IMR-90 (cell line): ENCODE data around the gene RUNX2. TPM values are rescaled to one million over a fixed set of nuclear protein-coding genes. Genes with fewer than 3 reads are reported as not detected.

Experiments
- ATAC-seq: fragments of 200-7000 bp; cut with Tn5 transposase; 2 replicates; pipeline ENCODE4 v1.9.1; 2020; ENCODE audit warnings: low read depth, mild to moderate bottlenecking, moderate library complexity
- BruUV-seq: library from RNA; stranded (reverse); fragments of 400-500 nt; replicated peaks from 2 replicates; lab custom pipeline; 2021; lab: Mats Ljungman, UMichigan
- CTCF ChIA-PET: fragments of 300-600 bp; formaldehyde crosslinking; extraction: SDS; loops from one replicate; lab custom pipeline; 2021; ENCODE audit warnings: antibody characterized with exemption; lab: Yijun Ruan, JAX
- POLR2A ChIA-PET: fragments of 300-600 bp; sonication (Branson Sonifier 250); formaldehyde crosslinking; loops from one replicate; lab custom pipeline; 2022; ENCODE audit warnings: antibody characterized with exemption; ENCODE audit not compliant: unreplicated experiment; lab: Charles Lee
- DNase-seq: peaks from one replicate; pipeline ENCODE4 v3.0.0; 2013
- H2AFZ ChIP-seq: replicated peaks from 2 replicates; pipeline ENCODE3; 2013; ENCODE audit warnings: low read length, mild to moderate bottlenecking; ENCODE audit not compliant: poor library complexity
- H2AK5ac ChIP-seq: 2 replicates; pipeline ENCODE4 v1.6.1; 2013; ENCODE audit warnings: low read depth, low read length, inconsistent platforms
- H2AK9ac ChIP-seq: replicated peaks from 2 replicates; pipeline ENCODE3; 2013; ENCODE audit warnings: mild to moderate bottlenecking, low read depth, low read length, moderate library complexity; ENCODE audit not compliant: poor library complexity
- H2BK120ac ChIP-seq: 2 replicates; pipeline ENCODE4 v1.6.1; 2013; ENCODE audit warnings: low read depth, low read length, inconsistent platforms
- H2BK15ac ChIP-seq: 3 replicates; pipeline ENCODE4 v1.6.1; 2013; ENCODE audit warnings: low read depth, low read length, inconsistent platforms
- H2BK20ac ChIP-seq: 2 replicates; pipeline ENCODE4 v1.6.1; 2013; ENCODE audit warnings: low read depth, mild to moderate bottlenecking, inconsistent platforms, low read length, moderate library complexity
- H2BK5ac ChIP-seq: 2 replicates; pipeline ENCODE4 v1.6.1; 2013; ENCODE audit warnings: mild to moderate bottlenecking, low read depth, low read length, inconsistent platforms; ENCODE audit not compliant: poor library complexity, severe bottlenecking
- H3K14ac ChIP-seq: replicated peaks from 2 replicates; pipeline ENCODE4 v1.6.1; 2013; ENCODE audit warnings: low read depth, low read length, inconsistent platforms
- H3K18ac ChIP-seq: 2 replicates; pipeline ENCODE4 v1.6.1; 2013; ENCODE audit warnings: low read depth, low read length, control low read depth
- H3K23ac ChIP-seq: 2 replicates; pipeline ENCODE4 v1.6.1; 2013; ENCODE audit warnings: low read depth, low read length, inconsistent platforms
- H3K27ac ChIP-seq: 2 replicates; pipeline ENCODE4 v1.5.1; 2013; ENCODE audit warnings: mild to moderate bottlenecking, control low read depth, low read length; ENCODE audit not compliant: insufficient read depth
- H3K27me3 ChIP-seq: 2 replicates; pipeline ENCODE4 v1.6.1; 2013; ENCODE audit warnings: low read length; ENCODE audit not compliant: control insufficient read depth, insufficient read depth
- H3K36me3 ChIP-seq: 2 replicates; pipeline ENCODE4 v1.6.1; 2013; ENCODE audit warnings: low read length, mixed read lengths; ENCODE audit not compliant: control insufficient read depth, insufficient read depth
- H3K4ac ChIP-seq: 2 replicates; pipeline ENCODE4 v1.6.1; 2013; ENCODE audit warnings: low read depth, low read length, inconsistent platforms
- H3K4me1 ChIP-seq: 2 replicates; pipeline ENCODE4 v1.6.1; 2013; ENCODE audit warnings: low read length, mixed read lengths; ENCODE audit not compliant: control insufficient read depth, insufficient read depth
- H3K4me2 ChIP-seq: 2 replicates; pipeline ENCODE4 v1.6.1; 2013; ENCODE audit warnings: low read depth, mild to moderate bottlenecking, control low read depth, low read length, moderate library complexity
- H3K4me3 ChIP-seq: 2 replicates; pipeline ENCODE4 v1.5.1; 2013; ENCODE audit warnings: low read depth, mild to moderate bottlenecking, control low read depth, low read length, moderate library complexity; ENCODE audit not compliant: insufficient read depth
- H3K56ac ChIP-seq: 2 replicates; pipeline ENCODE4 v1.6.1; 2013; ENCODE audit warnings: low read length, inconsistent platforms; ENCODE audit not compliant: insufficient read depth; ENCODE audit errors: extremely low read depth
- H3K79me1 ChIP-seq, 2 experiments: 2 replicates each; pipeline ENCODE4 v1.6.1; 2013; ENCODE audit warnings: low read length in 2 of 2, inconsistent platforms in 1 of 2, low read depth in 1 of 2
- H3K9ac ChIP-seq: 2 replicates; pipeline ENCODE4 v1.6.1; 2013; ENCODE audit warnings: low read depth, low read length, control low read depth
- H3K9me1 ChIP-seq: 2 replicates; pipeline ENCODE4 v1.6.1; 2013; ENCODE audit warnings: low read length, inconsistent platforms; ENCODE audit not compliant: insufficient read depth
- H3K9me3 ChIP-seq: 2 replicates; pipeline ENCODE4 v1.6.1; 2013; ENCODE audit warnings: low read length; ENCODE audit not compliant: control insufficient read depth, insufficient read depth
- H4K20me1 ChIP-seq: 2 replicates; pipeline ENCODE4 v1.6.1; 2013; ENCODE audit warnings: low read length, inconsistent platforms; ENCODE audit not compliant: insufficient read depth
- H4K5ac ChIP-seq: 2 replicates; pipeline ENCODE4 v1.6.1; 2013; ENCODE audit warnings: mild to moderate bottlenecking, low read depth, low read length, control low read depth
- H4K8ac ChIP-seq, 2 experiments: 2 replicates each; pipeline ENCODE4 v1.6.1; 2013; ENCODE audit warnings: low read depth in 2 of 2, low read length in 2 of 2, control low read depth in 1 of 2, inconsistent platforms in 1 of 2
- H4K91ac ChIP-seq: 2 replicates; pipeline ENCODE4 v1.6.1; 2013; ENCODE audit warnings: low read depth, low read length, inconsistent platforms; ENCODE audit not compliant: insufficient read depth
- BHLHE40 ChIP-seq: fragments of 150-350 bp; IDR thresholded peaks from 2 replicates; pipeline ENCODE4 v1.6.1; 2016; ENCODE audit warnings: mild to moderate bottlenecking, low read depth, low read length
- CEBPB ChIP-seq: IDR thresholded peaks from 2 replicates; pipeline ENCODE4 v1.6.1; 2012; ENCODE audit warnings: low read depth, low read length, improper control_type of control experiment
- CHD1 ChIP-seq: IDR thresholded peaks from 2 replicates; pipeline ENCODE4 v1.6.1; 2012; ENCODE audit warnings: low read depth, low read length, improper control_type of control experiment
- FOS ChIP-seq: fragments of 150-350 bp; IDR thresholded peaks from 2 replicates; pipeline ENCODE4 v1.6.1; 2016; ENCODE audit warnings: low read depth, low read length
- MAFK ChIP-seq: IDR thresholded peaks from 2 replicates; pipeline ENCODE4 v1.6.1; 2012; ENCODE audit warnings: low read depth, low read length, improper control_type of control experiment
- MAZ ChIP-seq: IDR thresholded peaks from 2 replicates; pipeline ENCODE4 v1.6.1; 2012; ENCODE audit warnings: low read depth, mild to moderate bottlenecking, low read length, improper control_type of control experiment, moderate library complexity, borderline replicate concordance
- MXI1 ChIP-seq: IDR thresholded peaks from 2 replicates; pipeline ENCODE4 v1.6.1; 2012; ENCODE audit warnings: low read depth, mild to moderate bottlenecking, low read length, moderate library complexity, borderline replicate concordance
- NFE2L2 ChIP-seq: fragments of 150-350 bp; IDR thresholded peaks from 2 replicates; pipeline ENCODE4 v1.6.1; 2016; ENCODE audit warnings: low read depth, mild to moderate bottlenecking, low read length
- POLR2A ChIP-seq: IDR thresholded peaks from 2 replicates; pipeline ENCODE4 v1.6.1; 2012; ENCODE audit warnings: mild to moderate bottlenecking, low read depth, low read length
- RAD21 ChIP-seq: IDR thresholded peaks from 2 replicates; pipeline ENCODE4 v1.6.1; 2012; ENCODE audit warnings: low read length, improper control_type of control experiment
- RCOR1 ChIP-seq: IDR thresholded peaks from 2 replicates; pipeline ENCODE4 v1.6.1; 2012; ENCODE audit warnings: mild to moderate bottlenecking, low read length, improper control_type of control experiment; ENCODE audit not compliant: insufficient replicate concordance
- RFX5 ChIP-seq: IDR thresholded peaks from 2 replicates; pipeline ENCODE4 v1.8.0; 2012; ENCODE audit warnings: low read depth, mild to moderate bottlenecking, low read length, moderate library complexity
- SMC3 ChIP-seq: fragments of 150-350 bp; IDR thresholded peaks from 2 replicates; pipeline ENCODE4 v1.6.1; 2016; ENCODE audit warnings: low read depth, mild to moderate bottlenecking, antibody characterized with exemption, low read length, moderate library complexity
- USF2 ChIP-seq: fragments of 150-350 bp; IDR thresholded peaks from 2 replicates; pipeline ENCODE4 v1.6.1; 2017; ENCODE audit warnings: mild to moderate bottlenecking, antibody characterized with exemption, low read length, low read depth
- WGBS, 2 experiments: methylation state at CpG; one replicate each; pipeline versions ENCODE4 v1.1.5 to v1.1.7; 2013; ENCODE audit warnings: missing lambda C conversion rate in 2 of 2; ENCODE audit not compliant: insufficient read length in 1 of 2; ENCODE audit errors: extremely low coverage in 2 of 2; 5-methylcytosine and 5-hydroxymethylcytosine counted together
- dilution Hi-C: fragments of 300-500 bp; cut with HindIII; formaldehyde crosslinking; loops from one replicate; pipeline ENCODE4 v1.14.3; 2018; ENCODE audit warnings: low sequenced_read_pairs; ENCODE audit not compliant: unreplicated experiment
- in situ Hi-C: fragments of 300-500 bp; cut with MboI; formaldehyde crosslinking; loops from 3 replicates; pipeline ENCODE4 v1.14.3; 2019; ENCODE audit warnings: low sequenced_read_pairs, inconsistent platforms, mixed read lengths
- intact Hi-C: fragments of 100-400 bp; cut with micrococcal nuclease; formaldehyde crosslinking; loops from 2 replicates; pipeline ENCODE4 v1.10.0; 2022
- polyA plus RNA-seq, 3 experiments: library from polyadenylated mRNA; depleted of rRNA; stranded (reverse); fragments of >200 nt; gene quantifications; 2 replicates each; pipeline ENCODE4 v1.2.3, GENCODE V29; 2012; ENCODE audit warnings: low replicate concordance in 1 of 3
- total RNA-seq: library from RNA; depleted of rRNA; stranded (reverse); fragments of >200 nt; gene quantifications from 2 replicates; pipeline ENCODE4 v1.2.3, GENCODE V29; 2012
- TF ChIP-seq, protein P1 (sequence below): conservative IDR thresholded peaks from 2 replicates; pipeline ENCODE4 v1.5.1; 2012; ENCODE audit warnings: mild to moderate bottlenecking, low read depth, low read length, improper control_type of control experiment
- TF ChIP-seq, protein P2 (sequence below): fragments of 150-350 bp; IDR thresholded peaks from 2 replicates; pipeline ENCODE4 v1.6.1; 2016; ENCODE audit warnings: low read depth, mild to moderate bottlenecking, low read length, moderate library complexity, borderline replicate concordance

RUNX2 gene
- total and polyA plus RNA-seq, 2 of the 4 experiments (the other 2 are of a cell fraction), result 2.3 to 4.7 TPM

- Histone ChIP-seq H3K18ac (no peak overlapping the region), H3K9me1 (peaks cover 4% of the 10 kb centered on the region; the same call in 1 of the 2 replicates), H4K91ac (no peak overlapping the region), H2AK5ac (no peak overlapping the region), H2BK120ac (no peak overlapping the region), H3K4me1 (peaks cover 5% of the 10 kb centered on the region), H4K5ac (no peak overlapping the region), H2BK5ac (no peak overlapping the region), H3K23ac (no peak overlapping the region), H3K4me2 (no peak overlapping the region), H3K9me3 (no peaks in the 10 kb centered on the region), H3K79me1 (no peaks in the 10 kb centered on the region), H4K20me1 (no peaks in the 10 kb centered on the region), H3K9ac (no peak overlapping the region), H3K4me3 (no peak overlapping the region), H4K8ac (no peak overlapping the region), H2BK20ac (no peak overlapping the region), H2AK9ac (no peak overlapping the region), H3K56ac (no peak overlapping the region), H3K36me3 (no peaks in the 10 kb centered on the region), H2AFZ (no peak overlapping the region), H3K4ac (no peak overlapping the region), H3K14ac (no peak overlapping the region), H3K27ac (no peak overlapping the region), H2BK15ac (no peak overlapping the region), H3K27me3 (no peaks in the 10 kb centered on the region)
- POLR2A ChIA-PET, result no interaction called here
- ATAC-seq (no peak), DNase-seq (no peak)
- BruUV-seq, result no TSS peak
- dilution Hi-C loops, result no loop called here
- TF ChIP-seq MAZ (no peak), SMC3 (no peak), FOS (no peak), CEBPB (no peak), NFE2L2 (no peak), RFX5 (no peak), RAD21 (no peak), USF2 (no peak), MXI1 (no peak), POLR2A (no peak), CHD1 (no peak), RCOR1 (no peak), MAFK (no peak), BHLHE40 (no peak)
- TF ChIP-seq, protein P1, sequence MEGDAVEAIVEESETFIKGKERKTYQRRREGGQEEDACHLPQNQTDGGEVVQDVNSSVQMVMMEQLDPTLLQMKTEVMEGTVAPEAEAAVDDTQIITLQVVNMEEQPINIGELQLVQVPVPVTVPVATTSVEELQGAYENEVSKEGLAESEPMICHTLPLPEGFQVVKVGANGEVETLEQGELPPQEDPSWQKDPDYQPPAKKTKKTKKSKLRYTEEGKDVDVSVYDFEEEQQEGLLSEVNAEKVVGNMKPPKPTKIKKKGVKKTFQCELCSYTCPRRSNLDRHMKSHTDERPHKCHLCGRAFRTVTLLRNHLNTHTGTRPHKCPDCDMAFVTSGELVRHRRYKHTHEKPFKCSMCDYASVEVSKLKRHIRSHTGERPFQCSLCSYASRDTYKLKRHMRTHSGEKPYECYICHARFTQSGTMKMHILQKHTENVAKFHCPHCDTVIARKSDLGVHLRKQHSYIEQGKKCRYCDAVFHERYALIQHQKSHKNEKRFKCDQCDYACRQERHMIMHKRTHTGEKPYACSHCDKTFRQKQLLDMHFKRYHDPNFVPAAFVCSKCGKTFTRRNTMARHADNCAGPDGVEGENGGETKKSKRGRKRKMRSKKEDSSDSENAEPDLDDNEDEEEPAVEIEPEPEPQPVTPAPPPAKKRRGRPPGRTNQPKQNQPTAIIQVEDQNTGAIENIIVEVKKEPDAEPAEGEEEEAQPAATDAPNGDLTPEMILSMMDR, result no peak
- TF ChIP-seq, protein P2, sequence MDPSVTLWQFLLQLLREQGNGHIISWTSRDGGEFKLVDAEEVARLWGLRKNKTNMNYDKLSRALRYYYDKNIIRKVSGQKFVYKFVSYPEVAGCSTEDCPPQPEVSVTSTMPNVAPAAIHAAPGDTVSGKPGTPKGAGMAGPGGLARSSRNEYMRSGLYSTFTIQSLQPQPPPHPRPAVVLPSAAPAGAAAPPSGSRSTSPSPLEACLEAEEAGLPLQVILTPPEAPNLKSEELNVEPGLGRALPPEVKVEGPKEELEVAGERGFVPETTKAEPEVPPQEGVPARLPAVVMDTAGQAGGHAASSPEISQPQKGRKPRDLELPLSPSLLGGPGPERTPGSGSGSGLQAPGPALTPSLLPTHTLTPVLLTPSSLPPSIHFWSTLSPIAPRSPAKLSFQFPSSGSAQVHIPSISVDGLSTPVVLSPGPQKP, result no peak
- intact Hi-C loops, result no loop called here
- no CpG with 5 or more reads among the region's 2 CpGs for WGBS, 2 experiments
- CTCF ChIA-PET, result no interaction called here
- in situ Hi-C loops, result no loop called here
These were observed 283.4 kb downstream of the RUNX2 start for GRCh38 chr6:45611491-45611890.
